ENCODE measurements around the gene PDCD1.
"Not testable (repeated sequence)": the region's sequence is repeated elsewhere in the genome, so short reads cannot be mapped to it uniquely, and the experiment has no call there.

PDCD1 gene

DNA sequence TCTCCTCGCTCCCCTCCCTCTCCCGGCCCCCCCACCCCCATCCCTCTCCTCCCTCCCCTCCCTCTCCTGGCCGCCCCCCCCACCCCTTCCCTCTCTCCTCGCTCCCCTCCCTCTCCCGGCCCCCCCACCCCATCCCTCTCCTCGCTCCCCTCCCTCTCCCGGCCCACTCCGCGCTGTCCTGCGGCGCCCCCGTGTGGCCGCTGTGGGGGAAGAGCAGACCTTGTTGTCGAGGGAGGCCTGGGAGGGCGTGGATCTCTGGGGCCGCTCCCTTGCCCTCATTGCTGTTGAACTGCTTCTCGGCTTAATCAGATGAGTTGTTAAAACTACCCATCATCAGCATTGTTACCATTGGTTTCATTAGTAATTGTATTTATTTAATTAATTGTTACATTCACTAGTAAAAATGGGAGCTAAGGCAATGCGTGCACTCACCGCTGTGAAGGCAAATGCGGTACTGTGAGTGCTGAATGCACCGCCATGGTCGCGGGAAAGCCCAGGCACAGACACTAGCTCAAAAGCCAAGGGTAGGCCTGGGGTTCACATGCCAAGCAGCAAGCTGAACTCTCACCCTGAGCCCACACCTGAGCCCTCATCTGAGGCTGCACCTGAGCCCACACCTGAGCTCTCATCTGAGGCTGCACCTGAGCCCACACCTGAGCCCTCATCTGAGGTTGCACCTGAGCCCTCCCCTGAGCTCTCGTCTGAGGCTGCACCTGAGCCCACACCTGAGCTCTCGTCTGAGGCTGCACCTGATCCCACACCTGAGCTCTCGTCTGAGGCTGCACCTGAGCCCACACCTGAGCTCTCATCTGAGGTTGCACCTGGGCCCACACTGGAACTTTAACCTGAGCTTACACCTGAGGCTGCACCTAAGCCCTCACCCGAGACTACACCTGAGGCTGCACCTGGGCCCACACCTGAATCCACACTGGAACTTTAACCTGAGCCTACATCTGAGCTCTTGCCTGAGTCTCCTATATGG is 19.6 kb upstream of the PDCD1 start:
- DNase-seq (ENCODE audit: low read depth), result peak; percentile 56

DNA sequence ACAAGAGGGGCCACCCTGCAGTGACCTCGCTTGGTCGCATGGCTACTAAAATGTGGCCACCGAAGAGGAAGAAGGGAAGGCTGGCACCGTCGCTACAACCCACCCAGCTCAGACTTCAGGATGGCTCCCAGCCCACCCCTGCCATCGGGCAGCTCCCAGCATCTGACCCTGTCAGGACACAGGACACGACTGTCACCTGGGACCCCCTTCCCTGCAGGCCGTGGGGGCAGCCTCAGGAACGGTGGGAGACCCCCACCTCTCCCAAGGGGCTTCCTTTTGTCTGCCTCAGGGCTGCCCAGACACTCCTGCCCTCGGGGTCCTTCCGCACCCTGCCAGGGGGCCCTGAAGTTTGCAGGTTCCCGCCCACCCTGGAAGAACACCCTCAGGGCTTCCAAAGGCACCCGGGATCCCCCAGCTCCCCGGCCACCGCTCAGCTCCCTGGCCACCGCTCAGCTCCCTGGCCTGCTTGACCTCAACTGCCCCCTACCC is 18.5 kb upstream of the PDCD1 start:
- no peak for DNase-seq (ENCODE audit: low read depth)

DNA sequence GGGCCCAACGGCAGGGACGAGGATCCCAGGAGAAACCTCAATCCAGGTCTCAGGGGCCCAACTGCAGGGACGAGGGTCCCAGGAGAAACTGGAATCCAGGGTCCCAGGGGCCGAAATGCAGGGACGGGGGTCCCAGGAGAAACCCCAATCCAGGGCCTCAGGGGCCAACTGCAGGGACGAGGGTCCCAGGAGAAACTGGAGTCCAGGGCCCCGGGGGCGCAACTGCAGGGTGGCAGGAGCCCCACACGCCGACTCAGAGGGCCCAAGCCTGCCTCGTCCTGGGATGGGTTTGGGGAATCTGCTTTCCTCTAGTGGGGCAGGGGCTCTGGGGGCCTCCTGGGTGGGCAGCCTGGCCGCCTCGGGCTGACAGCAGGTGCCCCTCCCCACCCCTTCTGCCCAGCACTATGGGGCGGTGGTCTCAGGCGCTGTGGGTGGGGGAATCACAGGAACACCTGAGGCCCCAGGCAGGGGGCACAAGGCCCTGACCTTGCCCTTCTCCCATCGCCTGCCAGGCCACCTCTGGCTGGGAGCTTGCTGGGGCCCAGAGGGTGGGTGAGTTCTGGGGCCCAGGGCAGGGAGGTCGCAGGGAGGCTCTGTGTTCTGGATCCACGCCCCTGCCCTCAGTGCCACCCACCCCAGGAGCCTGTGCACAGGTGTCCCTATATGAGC is 18.0 kb upstream of the PDCD1 start:
- no peak for DNase-seq (ENCODE audit: low read depth)

DNA sequence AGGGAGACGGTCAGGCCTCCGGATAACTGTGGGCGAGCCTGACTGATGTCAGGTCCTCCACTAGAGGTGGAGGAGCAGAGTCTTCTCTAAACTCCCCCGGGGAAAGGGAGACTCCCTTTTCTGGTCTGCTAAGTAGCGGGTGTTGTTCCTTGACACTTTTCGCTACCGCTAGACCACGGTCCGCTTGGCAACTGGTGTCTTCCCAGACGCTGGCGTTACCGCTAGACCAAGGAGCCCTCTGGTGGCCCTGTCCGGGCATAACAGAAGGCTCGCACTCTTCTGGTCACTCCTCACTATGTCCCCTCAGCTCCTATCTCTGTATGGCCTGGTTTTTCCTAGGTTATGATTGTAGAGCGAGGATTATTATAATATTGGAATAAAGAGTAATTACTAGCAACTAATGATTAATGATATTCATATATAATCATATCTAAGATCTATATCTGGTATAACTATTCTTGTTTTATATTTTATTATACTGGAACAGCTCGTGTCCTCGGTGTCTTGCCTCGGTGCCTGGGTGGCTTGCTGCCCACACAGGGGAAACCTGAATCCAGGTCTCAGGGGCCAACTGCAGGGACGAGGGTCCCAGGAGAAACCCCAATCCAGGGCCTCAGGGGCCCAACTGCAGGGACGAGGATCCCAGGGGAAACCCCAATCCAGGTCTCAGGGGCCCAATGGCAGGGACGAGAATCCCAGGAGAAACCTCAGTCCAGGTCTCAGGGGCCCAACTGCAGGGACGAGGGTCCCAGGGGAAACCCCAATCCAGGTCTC is 17.2 kb upstream of the PDCD1 start:
- DNase-seq (ENCODE audit: low read depth), result not testable (repeated sequence)

DNA sequence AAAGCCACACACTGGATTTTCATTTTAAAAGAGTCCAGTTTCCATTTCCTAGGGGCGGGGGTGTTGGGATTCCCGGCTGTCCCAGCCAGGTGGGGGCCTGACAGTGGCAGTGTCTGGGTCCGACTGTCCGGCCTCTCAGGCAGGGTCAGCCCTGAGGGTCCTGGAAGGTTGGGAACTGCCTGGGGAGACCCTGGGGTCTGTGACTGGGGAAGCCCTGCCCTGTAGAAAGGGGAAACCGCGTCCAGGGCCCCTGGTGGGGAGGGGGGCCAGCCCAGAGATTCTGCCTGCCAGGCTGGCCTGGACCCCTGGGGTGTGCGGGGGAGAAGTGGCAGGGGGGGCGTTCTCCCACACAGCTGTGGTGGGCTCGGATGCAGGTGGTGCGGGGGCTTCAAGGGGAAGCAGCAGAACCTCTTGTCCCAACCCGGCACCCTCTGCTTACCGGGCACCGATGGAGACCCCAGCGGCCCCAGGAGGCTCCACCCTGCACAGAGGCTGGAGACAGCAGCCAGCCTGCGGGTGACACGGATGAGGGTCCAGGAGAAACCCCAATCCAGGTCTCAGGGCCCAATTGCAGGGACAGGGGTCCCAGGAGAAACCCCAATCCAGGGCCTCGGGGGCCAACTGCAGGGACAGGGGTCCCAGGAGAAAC is 15.7 kb upstream of the PDCD1 start:
- DNase-seq (ENCODE audit: low read depth), result no peak

DNA sequence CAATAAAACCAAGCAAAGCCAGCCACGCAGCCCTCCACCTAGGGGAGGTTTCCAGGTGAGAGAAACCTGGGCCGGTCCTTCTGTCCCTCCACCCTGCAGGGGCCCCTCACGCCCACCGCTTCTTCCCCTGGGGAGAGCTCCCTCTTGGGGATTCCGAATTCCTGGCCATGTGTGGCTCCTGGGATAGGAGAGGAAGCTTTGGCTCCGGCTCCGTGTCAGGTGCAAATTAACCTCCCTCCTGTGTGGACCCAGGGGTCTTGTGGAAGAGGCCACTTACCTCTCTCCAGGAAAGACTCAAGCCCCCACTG is 15.1 kb upstream of the PDCD1 start:
- no peak for DNase-seq (ENCODE audit: low read depth)

DNA sequence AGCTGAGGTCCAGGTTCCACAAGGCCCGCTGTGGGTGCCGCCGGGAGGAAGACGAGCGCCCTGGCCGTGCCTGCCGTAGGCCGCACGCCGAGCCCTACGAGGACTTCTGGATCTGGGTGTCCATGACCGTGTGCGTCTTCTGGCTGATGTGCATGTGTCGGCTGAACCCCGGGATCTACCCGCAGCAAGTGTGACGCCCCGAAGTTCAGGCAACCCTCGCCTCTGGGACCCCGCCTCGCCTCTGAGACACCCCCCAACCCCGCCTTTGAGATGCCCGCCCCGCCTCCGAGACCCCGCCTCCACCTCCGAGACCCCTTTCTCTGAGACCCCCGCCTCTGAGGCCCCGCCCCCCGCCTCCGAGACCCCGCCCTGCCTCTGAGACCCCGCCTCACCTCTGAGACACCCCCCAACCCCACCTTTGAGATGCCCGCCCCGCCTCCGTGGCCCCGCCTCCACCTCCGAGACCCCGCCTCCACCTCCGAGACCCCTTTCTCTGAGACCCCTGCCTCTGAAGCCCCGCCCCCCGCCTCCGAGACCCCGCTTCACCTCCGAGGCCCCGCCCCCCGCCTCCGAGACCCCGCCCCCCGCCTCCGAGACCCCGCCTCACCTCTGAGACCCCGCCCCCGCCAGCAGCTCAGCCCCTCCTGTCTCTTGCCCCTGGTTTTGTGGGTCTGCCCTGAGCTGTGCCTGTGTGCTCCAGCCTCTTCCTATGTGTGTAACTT is 14.5 kb upstream of the PDCD1 start:
- DNase-seq (ENCODE audit: low read depth), result no peak

DNA sequence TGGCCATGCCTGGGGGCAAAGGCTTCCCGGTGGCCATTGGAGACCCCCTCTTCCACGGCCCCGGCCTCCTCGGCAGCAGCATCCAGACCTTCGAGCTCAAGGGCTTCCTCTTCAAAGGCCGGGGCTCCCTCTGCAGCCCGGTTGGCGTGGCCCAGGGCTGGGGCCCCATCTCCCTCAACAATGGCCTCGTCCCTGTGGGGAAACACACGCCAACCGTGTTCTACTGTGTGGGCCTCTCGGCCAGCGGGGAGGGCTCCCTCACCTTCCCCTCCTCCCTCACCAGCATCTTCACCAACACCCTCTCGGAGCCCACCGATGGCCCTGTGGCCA is 13.6 kb upstream of the PDCD1 start:
- DNase-seq (ENCODE audit: low read depth), result no peak

DNA sequence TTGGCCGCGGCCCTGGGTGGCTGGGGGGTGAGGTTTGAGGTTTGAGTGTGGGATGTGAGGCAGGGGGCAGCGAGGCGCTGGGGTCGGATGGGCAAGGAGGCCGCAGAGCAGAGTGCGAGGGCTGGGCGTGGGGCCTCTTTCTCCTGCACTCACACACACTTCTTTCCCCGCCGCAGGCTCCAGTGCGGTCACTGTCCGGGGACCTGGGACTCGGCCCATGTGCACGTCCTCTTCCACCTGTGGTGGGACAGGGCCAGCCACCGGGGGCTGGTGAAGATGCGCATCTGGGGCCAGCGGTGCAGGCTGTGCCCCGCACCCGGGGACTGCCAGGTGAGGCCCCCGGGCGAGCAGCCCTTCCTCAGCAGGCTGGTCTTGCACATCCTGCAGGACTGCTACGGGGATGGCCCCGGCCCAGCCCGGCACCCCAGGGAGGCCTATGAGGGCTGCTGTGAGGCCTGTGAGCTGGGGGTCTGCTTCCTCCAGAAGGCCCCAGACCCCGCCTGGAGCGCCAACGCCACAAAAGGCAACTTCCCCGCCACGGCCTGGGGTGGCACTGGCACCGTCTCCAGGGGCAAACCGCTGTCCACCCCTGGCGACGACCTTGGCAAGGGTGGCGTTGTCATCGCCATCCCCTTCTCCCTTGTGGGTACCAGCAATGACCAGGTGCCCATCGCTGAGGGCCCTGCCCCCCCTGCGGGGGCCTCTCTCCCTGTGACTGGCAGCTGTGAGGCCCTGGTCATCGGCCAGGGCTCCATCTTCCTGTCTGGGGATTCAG is 13.0 kb upstream of the PDCD1 start:
- no peak for DNase-seq (ENCODE audit: low read depth)

DNA sequence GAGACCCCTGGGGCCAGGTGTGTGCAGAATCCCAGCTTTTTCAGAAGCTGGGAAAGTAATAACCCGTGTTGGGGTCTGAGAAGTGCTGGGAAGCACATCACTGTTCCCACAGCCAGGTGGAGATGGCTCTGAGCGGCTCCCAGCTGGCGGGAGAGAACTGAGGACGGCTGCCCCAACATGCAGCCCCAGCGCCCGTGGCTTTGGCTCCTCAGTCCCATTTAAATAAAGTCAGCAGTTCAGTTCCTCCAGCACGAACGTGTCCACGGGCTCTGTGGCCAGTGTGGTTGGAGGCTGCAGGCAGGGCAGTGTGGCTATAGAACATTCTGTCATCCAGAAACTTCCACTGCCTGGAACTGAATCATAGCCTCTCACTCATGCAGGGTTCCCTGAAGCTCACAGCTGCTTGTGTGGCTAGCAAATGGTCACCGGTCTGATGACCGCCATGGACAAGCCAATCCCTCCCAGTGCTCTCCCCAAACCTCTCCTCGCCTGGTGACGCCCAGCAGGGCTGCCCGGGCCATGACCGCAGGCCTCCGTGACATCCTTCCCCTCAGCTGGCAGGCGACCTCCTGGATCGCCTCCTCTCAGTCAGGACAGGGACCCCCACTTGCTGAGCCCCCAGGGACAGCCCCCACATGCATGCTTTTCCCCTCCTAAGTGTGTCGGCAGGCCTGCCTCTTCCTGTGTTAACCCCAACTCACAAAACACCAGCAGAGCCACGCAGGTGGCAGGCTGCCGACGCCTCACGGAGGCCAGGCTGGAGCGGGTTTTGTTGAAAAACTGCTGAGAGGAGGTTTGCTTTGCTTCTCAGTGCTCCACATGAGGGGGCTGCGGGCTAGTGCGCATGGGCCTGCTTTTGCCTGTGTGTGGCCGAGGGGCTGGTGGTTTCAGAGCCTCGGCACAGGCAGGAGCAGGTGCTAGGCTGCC is 12.2 kb upstream of the PDCD1 start:
- DNase-seq (ENCODE audit: low read depth), result no peak

DNA sequence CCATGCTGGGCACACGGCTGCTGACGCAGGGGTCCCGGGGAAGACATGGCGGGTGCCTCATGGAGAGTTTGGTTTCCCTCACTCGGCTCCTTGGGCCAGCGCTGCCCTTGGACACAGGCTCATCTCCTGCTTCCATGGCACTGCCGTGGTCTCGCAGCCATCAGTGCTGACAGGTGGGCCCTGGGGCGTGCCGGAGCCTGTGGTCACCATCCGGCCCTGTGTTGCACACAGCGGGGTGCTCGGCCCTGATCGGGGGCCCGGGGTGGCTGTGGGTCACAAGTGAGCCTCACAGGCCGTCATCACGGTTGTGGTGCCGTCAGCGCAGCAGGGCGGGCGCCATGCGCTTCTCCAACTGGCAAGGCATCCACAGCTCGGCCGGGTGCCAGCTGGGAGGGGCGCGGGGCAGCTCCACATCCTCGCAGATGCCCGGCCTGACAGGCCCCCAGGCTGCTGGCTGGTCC is 11.4 kb upstream of the PDCD1 start:
- no peak for DNase-seq (ENCODE audit: low read depth)

DNA sequence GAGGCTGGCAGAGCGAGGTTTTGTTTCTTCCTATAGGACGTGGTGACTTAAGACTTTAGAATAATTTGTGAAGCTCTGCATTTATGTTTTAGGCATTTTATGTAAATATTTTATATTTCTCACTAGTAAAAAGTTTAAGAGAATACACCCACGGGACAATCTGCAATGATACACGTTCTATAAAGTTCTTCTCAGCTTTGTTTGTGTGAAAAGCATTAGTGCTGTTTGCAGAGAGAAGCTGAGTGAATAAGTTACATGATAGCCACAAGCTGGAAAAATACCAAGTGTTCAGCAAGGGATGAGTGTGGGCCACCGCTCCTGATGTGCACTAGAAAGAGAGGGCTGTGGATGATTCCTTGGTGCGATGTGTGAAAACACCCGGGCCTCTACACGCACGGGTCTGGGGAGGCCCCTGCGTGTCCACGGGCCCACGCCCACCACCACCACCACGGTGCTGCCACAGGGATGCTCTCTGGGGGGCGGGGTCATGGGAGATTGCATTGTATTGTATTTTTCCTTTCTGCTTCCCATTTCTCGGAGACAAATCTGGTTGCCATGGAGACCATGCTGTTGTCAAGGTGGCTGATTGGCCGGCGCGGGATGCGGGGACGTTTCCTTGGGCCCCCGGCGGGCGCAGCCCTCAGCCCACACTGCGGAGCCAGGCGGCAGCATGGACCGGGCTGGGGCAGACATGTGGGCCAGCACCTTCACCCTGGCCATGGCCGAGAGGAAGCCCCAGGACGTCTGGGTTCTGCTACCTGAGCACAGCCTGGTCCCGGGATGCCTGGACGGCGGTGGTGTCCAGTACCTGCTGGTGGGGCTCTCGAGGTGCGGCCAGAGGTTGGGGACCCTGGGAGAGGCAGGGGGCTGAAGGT is 10.6 kb upstream of the PDCD1 start, which contains the start of gene RTP5:
Gene RTP5 (plus strand): TSS at position 643 of the 875 bp plus-strand sequence. CDS start 28 bp downstream, at position 671.
- DNase-seq (ENCODE audit: low read depth), result no peak

DNA sequence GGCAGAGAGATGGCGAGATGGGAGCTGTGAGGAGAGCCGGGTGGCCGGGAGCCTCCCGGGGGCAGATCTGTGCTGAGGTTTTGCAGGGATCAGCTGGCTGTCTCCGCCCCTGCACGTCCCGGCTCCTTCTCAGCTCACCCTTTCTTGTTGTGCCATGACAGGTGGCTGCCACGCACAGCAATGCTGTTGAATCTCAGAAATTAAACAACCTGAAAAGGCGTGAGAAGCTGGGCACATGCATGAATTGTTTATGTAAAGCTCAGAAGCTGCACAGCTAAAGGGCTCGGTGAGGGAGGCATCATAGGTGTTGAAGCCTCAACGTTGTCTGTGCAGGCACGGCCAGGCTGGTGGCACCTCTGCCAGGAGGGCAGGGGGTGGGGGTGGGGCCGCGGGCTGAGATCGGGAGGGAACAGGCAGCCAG is 10.0 kb upstream of the PDCD1 start:
- DNase-seq (ENCODE audit: low read depth), result no peak

DNA sequence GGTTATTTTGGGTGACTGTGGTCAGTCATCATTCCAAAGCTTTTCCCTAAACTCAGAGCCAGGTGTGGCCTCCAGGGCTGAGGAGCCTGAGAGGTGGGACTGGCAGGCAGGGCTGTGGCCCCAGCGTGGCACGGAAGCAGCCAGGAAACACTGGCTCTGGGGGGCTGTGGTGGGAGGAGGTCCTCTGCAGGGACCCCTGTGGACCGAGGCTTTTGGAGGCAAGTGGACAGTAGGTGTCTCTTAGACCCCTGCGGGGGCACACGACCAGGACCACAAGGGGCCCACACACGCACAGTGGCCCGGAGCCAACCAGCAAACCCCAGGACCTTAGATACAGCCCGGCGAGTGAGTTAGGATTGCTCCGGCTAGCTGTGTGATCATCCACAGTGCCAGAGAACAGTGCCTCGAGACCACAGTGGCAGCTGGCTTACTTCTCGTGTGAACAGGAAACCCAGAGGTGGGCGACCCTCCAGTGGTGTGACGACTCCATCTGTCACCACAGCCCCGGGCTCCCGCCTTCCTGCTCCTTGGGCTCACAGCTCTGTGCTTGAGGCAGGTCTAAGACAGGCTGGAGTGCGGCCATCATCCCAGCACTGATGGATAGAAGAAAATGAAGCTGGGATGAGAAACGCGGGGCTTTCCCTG is 9.2 kb upstream of the PDCD1 start:
- peak; percentile 63 for DNase-seq (ENCODE audit: low read depth)

DNA sequence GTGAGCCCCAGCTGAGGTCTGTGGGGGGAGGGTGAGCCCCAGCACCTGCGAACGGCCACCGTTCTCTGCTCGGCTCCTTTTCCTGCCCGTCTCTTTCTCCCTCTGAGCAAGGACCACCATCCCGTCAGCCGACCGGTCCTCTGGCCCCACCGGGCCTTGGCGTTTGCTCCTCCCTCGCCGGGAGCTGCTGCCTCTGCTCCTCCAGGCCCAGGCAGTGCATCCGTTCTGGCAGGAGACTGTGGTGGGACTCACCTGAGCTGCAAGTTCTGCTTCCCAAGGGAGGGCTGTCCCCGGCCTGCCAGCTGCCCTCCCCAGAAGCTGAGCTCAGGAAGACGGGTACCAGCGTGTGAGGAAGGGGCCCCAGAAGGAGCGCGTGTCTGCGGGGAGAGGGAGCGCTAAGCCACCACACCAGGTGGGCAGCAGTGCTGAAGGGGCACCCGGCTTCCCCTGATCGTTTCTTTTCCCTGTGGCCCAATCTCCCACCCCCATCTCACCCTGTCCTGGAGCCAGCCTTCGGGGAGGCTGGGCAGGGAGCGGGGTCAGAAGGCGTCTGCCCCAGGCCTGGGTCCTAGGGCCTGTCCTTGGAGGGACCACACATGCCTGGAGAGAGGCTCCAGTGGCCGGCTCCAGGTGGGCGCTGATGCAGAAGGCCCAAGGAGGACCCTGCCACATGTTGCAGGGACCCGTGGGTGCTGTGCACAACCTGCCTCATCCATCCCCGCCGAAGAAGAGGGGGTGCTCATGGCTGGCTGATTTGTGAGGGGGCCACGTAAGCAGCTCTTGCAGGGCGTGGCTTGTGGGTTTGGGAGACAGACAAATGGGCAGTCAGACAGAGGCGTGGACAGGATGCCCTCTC is 8.3 kb upstream of the PDCD1 start:
- DNase-seq (ENCODE audit: low read depth), result no peak

DNA sequence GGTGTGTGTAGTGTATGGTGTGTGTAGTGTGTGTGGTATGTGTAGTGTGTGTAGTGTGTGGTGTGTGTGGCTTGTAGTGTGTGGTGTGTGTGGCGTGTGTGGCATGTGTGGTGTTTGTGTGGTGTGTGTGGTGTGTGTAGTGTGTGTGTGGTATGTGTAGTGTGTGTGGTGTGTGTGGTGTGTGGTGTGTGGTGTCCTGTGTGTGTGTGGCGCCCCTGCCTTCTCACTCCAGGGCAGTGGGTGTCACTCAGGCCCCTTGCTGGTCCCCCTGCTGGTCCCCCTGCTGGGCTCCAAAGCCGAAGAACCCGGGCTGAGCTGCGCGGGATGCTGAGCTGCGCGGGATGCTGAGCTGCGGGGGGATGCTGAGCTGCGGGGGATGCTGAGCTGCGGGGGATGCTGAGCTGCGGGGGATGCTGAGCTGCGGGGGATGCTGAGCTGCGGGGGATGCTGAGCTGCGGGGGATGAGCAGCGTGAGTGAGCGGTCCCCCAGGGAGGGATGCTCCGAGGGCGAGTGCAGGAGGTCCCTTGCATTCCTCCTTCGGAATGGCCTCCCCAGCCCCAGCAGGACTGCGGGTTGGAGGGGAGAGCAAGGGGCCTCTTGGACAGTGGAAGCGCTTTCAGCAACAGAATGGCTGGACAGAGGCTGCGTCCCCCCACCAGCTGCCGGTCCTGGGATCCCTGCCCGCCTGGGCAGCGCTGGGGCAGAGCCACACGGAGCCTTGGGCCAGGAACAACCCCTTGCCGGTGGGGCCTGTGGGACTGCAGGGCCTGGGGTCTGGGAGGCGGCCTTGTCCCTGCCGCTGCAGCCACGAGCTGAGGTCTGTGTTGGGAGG is 7.5 kb upstream of the PDCD1 start:
- DNase-seq (ENCODE audit: low read depth), result no peak
